AG10803 (cell line): Measurements from ENCODE around the gene ZIC5.

Experiments
- DNase-seq: peaks from one replicate; pipeline ENCODE4 v3.0.0; 2010; ENCODE audit warnings: low read depth
- H3K4me3 ChIP-seq: 2 replicates; pipeline ENCODE4 v1.5.1; 2011; ENCODE audit warnings: mild to moderate bottlenecking, low read length, control low read depth
- TF ChIP-seq, protein P1 (sequence below): conservative IDR thresholded peaks from 2 replicates; pipeline ENCODE4 v1.5.1; 2011; ENCODE audit warnings: mild to moderate bottlenecking, low read length, control low read depth, inconsistent platforms

ZIC5 gene

DNA sequence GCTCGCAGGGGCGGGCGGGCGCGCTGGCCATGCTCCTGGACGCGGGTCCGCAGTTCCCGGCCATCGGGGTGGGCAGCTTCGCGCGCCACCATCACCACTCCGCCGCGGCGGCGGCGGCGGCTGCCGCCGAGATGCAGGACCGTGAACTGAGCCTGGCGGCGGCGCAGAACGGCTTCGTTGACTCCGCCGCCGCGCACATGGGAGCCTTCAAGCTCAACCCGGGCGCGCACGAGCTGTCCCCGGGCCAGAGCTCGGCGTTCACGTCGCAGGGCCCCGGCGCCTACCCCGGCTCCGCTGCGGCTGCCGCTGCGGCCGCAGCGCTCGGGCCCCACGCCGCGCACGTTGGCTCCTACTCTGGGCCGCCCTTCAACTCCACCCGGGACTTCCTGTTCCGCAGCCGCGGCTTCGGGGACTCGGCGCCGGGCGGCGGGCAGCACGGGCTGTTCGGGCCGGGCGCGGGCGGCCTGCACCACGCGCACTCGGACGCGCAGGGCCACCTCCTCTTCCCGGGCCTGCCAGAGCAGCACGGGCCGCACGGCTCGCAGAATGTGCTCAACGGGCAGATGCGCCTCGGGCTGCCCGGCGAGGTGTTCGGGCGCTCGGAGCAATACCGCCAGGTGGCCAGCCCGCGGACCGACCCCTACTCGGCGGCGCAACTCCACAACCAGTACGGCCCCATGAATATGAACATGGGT, 10.6 kb upstream of the ZIC5 start:
- no peak for DNase-seq
- TF ChIP-seq, protein P1, sequence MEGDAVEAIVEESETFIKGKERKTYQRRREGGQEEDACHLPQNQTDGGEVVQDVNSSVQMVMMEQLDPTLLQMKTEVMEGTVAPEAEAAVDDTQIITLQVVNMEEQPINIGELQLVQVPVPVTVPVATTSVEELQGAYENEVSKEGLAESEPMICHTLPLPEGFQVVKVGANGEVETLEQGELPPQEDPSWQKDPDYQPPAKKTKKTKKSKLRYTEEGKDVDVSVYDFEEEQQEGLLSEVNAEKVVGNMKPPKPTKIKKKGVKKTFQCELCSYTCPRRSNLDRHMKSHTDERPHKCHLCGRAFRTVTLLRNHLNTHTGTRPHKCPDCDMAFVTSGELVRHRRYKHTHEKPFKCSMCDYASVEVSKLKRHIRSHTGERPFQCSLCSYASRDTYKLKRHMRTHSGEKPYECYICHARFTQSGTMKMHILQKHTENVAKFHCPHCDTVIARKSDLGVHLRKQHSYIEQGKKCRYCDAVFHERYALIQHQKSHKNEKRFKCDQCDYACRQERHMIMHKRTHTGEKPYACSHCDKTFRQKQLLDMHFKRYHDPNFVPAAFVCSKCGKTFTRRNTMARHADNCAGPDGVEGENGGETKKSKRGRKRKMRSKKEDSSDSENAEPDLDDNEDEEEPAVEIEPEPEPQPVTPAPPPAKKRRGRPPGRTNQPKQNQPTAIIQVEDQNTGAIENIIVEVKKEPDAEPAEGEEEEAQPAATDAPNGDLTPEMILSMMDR = no peak
- H3K4me3 ChIP-seq = no peak overlapping the region

DNA sequence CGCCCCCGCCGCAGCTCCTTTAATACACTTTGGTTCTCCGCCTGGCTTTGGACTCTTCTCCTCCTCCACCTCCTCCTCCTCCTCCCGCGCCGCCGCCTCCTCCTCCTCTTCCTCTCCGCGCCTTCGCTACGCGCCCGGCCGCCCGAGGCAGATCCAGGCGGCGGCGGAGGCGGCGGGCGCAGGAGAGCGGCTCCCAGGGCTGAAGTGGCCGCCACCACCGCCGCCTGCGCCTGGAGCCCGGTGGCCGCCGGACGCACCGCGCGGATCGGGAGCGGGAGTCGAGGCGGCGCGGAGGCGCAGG, 10.1 kb upstream of the ZIC5 start, which contains the start of gene ZIC2:
Gene ZIC2, plus strand, starts transcription at position 50 of the 301 bp plus-strand sequence. CDS start 281 bp downstream, outside the sequence.
- TF ChIP-seq, protein P1 = no peak
- H3K4me3 ChIP-seq = peak within 1 kb of the TSS; percentile 46
- no peak for DNase-seq

DNA sequence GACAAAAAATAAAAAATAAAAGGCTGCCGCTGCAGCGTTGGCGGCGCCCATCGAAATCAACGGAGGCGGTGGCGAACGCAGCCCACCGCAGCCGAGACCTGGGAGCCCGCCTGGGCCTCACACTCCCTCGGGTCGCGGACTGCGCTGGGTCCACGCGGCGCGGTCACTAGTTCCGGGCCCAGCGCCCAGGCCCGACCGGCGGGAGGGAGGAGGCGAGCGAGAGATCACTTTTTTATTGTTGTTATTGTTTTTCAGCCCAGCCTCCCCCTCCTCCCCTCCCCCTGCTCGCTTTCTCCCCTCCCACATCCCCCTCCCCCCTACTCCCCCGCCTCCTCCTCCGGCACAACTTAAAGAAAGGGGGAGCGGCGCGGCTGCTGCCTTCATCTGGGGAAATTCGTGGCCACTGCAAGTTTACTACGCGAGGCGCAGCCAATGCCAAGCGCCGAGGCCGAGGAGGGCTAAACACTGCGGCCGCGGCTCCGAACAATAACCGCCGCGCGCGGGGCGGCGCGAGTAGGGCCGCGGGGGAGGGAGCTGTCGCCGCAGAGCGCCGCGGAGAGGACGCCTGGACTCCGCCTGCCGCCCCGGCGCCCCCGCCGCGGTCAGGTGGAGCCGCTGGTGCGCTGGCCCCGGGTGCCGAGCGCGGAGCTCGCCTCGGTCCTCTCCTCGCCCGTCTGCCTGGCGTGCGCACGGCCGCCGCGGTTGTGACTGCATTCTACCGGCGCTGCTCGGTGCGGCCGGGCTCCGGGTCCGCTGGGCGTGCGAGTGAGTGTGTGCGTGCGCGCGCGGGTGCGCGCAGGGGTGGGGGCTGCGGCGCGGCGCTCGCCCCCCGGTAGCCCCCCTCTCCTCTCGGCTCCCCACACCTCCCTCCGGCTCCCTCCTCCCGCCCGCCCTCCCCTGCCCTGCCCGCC, 9.5 kb upstream of the ZIC5 start:
- DNase-seq = no peak
- TF ChIP-seq, protein P1 = no peak
- H3K4me3 ChIP-seq = peak overlapping the region; percentile 46

DNA sequence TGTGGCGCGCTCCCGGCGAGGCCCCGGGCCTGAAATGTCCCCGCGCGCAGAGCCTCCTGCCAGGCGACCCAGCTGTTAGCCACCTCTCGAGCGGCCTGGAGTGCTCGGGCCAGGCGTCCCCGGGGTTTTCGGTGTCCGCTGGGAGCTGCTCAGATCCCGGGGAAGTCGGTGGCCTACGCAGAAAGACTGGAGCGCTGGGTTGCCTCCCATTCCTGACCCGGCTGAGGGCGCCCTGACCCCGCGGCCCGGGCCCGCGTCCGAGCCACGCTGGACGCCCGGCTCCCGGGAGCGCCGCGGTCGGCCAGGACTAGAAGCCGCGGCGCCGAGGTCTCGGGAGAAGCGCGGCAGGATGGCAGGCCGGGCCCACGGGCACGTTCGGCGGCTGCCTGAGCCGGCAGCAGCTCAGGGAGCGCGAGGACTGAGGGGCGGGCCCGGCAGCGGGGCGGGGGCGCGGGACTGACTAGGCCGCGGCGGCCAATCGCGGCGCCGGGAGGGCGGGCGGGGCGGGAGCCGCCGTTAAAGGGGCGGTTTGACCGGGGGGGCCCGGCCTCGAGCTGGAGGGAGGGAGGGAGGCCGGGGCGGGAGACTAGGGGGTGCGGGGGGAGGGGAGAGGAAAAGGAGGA, 8.7 kb upstream of the ZIC5 start:
- H3K4me3 ChIP-seq = peak overlapping the region; percentile 46
- TF ChIP-seq, protein P1 = no peak
- DNase-seq = peak; percentile 60

DNA sequence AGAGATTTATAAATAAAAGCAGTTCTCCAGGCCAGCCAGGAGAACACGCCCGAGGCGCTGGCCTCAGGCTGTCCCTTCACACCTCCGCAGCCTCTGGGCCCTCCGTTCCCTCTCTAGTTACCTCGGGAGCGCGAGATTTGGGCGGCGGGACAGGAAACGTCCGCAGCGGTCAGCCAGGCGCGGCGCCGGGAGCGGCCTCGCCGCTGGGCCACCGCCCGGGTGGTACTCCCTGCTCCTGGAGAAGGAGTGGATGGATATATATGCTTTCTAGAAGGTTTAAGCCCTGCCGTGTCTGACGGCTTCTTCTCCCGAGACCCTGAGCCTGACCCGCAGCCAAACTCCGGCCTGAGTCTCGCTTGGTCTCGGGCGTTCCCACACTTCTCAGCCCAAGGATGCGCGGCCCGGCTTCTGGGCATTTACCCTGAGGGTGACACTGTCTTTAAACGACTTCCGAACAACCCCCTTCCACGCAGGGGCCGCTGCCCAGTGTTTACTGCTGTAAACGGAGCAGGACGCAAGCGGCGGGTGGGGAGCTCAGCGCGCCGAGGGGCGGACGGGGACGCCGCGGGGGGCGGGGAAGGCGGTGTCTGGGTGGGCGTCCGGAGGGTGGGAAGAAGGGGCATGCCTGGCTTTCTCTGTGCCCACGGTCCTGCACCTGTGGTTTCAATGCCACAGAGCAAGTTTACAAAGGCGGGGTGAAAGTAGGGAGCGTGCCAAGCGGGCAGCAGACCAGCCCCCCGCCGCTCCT, 8.1 kb upstream of the ZIC5 start:
- DNase-seq = no peak
- TF ChIP-seq, protein P1 = no peak
- H3K4me3 ChIP-seq = no peak overlapping the region; the same call in 1 of the 2 replicates

DNA sequence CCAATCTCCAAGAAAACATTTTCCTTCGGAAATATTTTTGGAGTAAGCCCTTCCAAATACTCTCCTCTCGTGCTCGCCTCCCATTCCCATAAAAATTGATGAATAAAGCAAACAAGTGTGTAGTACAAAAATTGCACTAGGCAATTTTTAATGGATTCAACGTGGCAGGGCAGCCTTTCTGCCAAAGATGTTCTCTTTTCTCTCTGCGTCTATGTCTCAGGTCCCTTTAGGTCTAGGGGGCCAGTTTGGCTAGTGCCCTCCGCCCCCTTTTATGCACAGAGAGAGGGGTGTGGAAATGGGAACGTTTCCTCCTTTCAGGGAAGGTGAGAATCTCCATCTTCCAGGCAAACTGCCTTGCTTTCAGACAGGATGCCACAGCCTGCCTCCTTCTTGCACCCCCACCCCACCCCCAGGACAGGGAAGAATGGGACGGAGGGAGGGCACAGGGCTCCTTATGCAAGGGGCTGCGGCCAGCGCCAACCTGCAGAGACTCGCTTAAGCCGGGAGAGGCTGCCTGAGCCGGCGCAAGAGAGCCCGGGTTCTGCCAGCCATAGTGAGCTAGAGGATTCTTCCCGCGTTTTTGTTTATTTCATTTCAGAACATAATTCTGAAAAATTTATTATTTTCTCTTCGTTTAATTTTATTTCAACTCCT, 7.4 kb upstream of the ZIC5 start:
- TF ChIP-seq, protein P1 = no peak
- no peak overlapping the region for H3K4me3 ChIP-seq
- DNase-seq = no peak
